ENCODE measurements around the gene NFX1. TPM values are rescaled to one million over a fixed set of nuclear protein-coding genes. Genes with fewer than 3 reads are reported as not detected.
A peak's percentile ranks its signal among the peaks of the same experiment; 100 is the strongest.

The NFX1 gene
- total and polyA plus RNA-seq, 2 donors (not counting 1 experiment from before 2014, with no cell fraction given), result 67.6 to 76.3 TPM

- Histone ChIP-seq H3K4me1 (ENCODE audit: control insufficient read depth in 2 of 2, insufficient read depth in 2 of 2, low read length in 2 of 2) (peaks cover 31 to 47% of the 10 kb centered on the region in 2 donors), H3K4me2 (replicated peaks; ENCODE audit: low read depth, low read length, poor library complexity, severe bottlenecking) (peak overlapping the region; percentile 82), H3K27ac (ENCODE audit: low read length in 2 of 2) (peak overlapping the region; percentile 99 to 100), H3K27me3 (replicated peaks in 1 of 4; ENCODE audit: control extremely low read depth in 1 of 4, control insufficient read depth in 3 of 4, insufficient read depth in 4 of 4, low read length in 3 of 4) (no peaks in the 10 kb centered on the region), H3K9ac (ENCODE audit: low read length) (peak overlapping the region; percentile 91), H3K36me3 (replicated peaks in 1 of 2; ENCODE audit: control extremely low read depth in 1 of 2, control insufficient read depth in 1 of 2, extremely low read depth in 1 of 2, insufficient read depth in 2 of 2, low read length in 1 of 2) (peaks cover 6 to 22% of the 10 kb centered on the region in 2 experiments), H3K9me3 (ENCODE audit: control extremely low read depth in 1 of 3, control insufficient read depth in 2 of 3, insufficient read depth in 1 of 3, low read length in 2 of 3) (no peaks in the 10 kb centered on the region), H3K4me3 (ENCODE audit: control extremely low read depth in 1 of 5, extremely low read depth in 1 of 5, insufficient read depth in 1 of 5, low read depth in 2 of 5, low read length in 4 of 5) (peak overlapping the region in 2 of 5 experiments; percentile 69 to 86), H4K20me1 (ENCODE audit: control insufficient read depth, insufficient read depth, low read length, poor library complexity, severe bottlenecking) (no peaks in the 10 kb centered on the region), H2AFZ (ENCODE audit: insufficient read depth, low read depth, low read length, poor library complexity, severe bottlenecking) (peak overlapping the region; percentile 75), H3K79me2 (ENCODE audit: control insufficient read depth, insufficient read depth, low read length) (peaks cover 34% of the 10 kb centered on the region)
- peak overlapping the region; percentile 74 for H3K27ac Mint-ChIP-seq
- intact Hi-C loops (cut with micrococcal nuclease), result loop anchor here (5.0 kb wide), 1 partner anchor 38 kb away; no protein-coding TSS in a partner anchor
- POLR2A ChIA-PET, result interaction anchor here (1.2 kb wide), 1 partner anchor 62 kb away, joined by 8 read pairs; no protein-coding TSS in a partner anchor
- no peaks in the 10 kb centered on the region for H3K27me3 Mint-ChIP-seq
- no peaks in the 10 kb centered on the region for H3K9me3 Mint-ChIP-seq (ENCODE audit: insufficient read depth)
- H3K4me1 Mint-ChIP-seq, result peaks cover 48% of the 10 kb centered on the region
- ATAC-seq (ENCODE audit: low read depth) (no peak), DNase-seq (no peak)
- CTCF ChIA-PET, result interaction anchor here (2.6 kb wide), 2 partner anchors 9 to 126 kb away, joined by 21 to 25 read pairs; no protein-coding TSS in a partner anchor
- TF ChIP-seq CTCF (IDR thresholded peaks at IDR 0.05), result no peak
- TF ChIP-seq EZH2 (IDR thresholded peaks at IDR 0.05; ENCODE audit: borderline replicate concordance, insufficient read depth, low read depth, low read length, poor library complexity, severe bottlenecking), result no peak
- H3K4me3 Mint-ChIP-seq, result peak overlapping the region; percentile 99
- 68% methylated on average over 7 of the region's 14 CpGs for WGBS (ENCODE audit: insufficient coverage)
These were observed 1.4 kb upstream of the NFX1 start for GRCh38 chr9:33288828-33289483.

GRCh38 chr9:33289496-33289895 lies 820 bp upstream of the NFX1 start:
- peak overlapping the region; percentile 99 to 100 for H3K27ac ChIP-seq (ENCODE audit: low read length in 2 of 2)
- TF ChIP-seq CTCF (IDR thresholded peaks at IDR 0.05), result no peak
- TF ChIP-seq EZH2 (IDR thresholded peaks at IDR 0.05; ENCODE audit: borderline replicate concordance, insufficient read depth, low read depth, low read length, poor library complexity, severe bottlenecking), result no peak
- peaks cover 54% of the 10 kb centered on the region for H3K4me1 Mint-ChIP-seq
- no peaks in the 10 kb centered on the region for H3K27me3 ChIP-seq (replicated peaks in 1 of 4; ENCODE audit: control extremely low read depth in 1 of 4, control insufficient read depth in 3 of 4, insufficient read depth in 4 of 4, low read length in 3 of 4)
- H3K79me2 ChIP-seq (ENCODE audit: control insufficient read depth, insufficient read depth, low read length), result peaks cover 40% of the 10 kb centered on the region
- no peaks in the 10 kb centered on the region for H3K9me3 Mint-ChIP-seq (ENCODE audit: insufficient read depth)
- H3K36me3 ChIP-seq (replicated peaks in 1 of 2; ENCODE audit: control extremely low read depth in 1 of 2, control insufficient read depth in 1 of 2, extremely low read depth in 1 of 2, insufficient read depth in 2 of 2, low read length in 1 of 2), result peaks cover 3 to 27% of the 10 kb centered on the region in 2 experiments
- H3K4me3 ChIP-seq (ENCODE audit: control extremely low read depth in 1 of 5, extremely low read depth in 1 of 5, insufficient read depth in 1 of 5, low read depth in 2 of 5, low read length in 4 of 5), result peak overlapping the region in 4 of 5 experiments; percentile 69 to 98 (median 85)
- ChIA-PET CTCF (interaction anchor here (0.7 to 1.4 kb wide), 6 partner anchors 27 to 184 kb away, joined by 3 to 4 read pairs (median 4); partner anchors contain the start of genes B4GALT1 and NOL6), POLR2A (interaction anchor here (0.7 to 1.6 kb wide), 11 partner anchors 9 to 288 kb away, joined by 3 to 15 read pairs (median 8); partner anchors contain the start of genes APTX, B4GALT1, BAG1 and CHMP5)
- peak overlapping the region; percentile 99 for H3K4me3 Mint-ChIP-seq
- peak; percentile 41 for DNase-seq
- peak overlapping the region; percentile 100 for H3K27ac Mint-ChIP-seq
- H3K27me3 Mint-ChIP-seq, result no peaks in the 10 kb centered on the region
- no peaks in the 10 kb centered on the region for H3K9me3 ChIP-seq (ENCODE audit: control extremely low read depth in 1 of 3, control insufficient read depth in 2 of 3, insufficient read depth in 1 of 3, low read length in 2 of 3)
- no peaks in the 10 kb centered on the region for H4K20me1 ChIP-seq (ENCODE audit: control insufficient read depth, insufficient read depth, low read length, poor library complexity, severe bottlenecking)
- peak overlapping the region; percentile 82 for H3K4me2 ChIP-seq (replicated peaks; ENCODE audit: low read depth, low read length, poor library complexity, severe bottlenecking)
- peaks cover 35 to 49% of the 10 kb centered on the region in 2 donors for H3K4me1 ChIP-seq (ENCODE audit: control insufficient read depth in 2 of 2, insufficient read depth in 2 of 2, low read length in 2 of 2)
- intact Hi-C loops (cut with micrococcal nuclease), result loop anchor here (5.0 kb wide), 1 partner anchor 38 kb away; no protein-coding TSS in a partner anchor
- H2AFZ ChIP-seq (ENCODE audit: insufficient read depth, low read depth, low read length, poor library complexity, severe bottlenecking), result peak overlapping the region; percentile 75
- peak overlapping the region; percentile 91 for H3K9ac ChIP-seq (ENCODE audit: low read length)
- WGBS (ENCODE audit: insufficient coverage), result 3% methylated on average over 4 of the region's 12 CpGs
- ATAC-seq (ENCODE audit: low read depth), result no peak
